Caco-2 (cell line): ENCODE results near the gene AOC3. TPM values are rescaled to one million over a fixed set of nuclear protein-coding genes. Genes with fewer than 3 reads are reported as not detected.

Source experiments
- BruUV-seq: library from RNA; stranded (reverse); fragments of 400-500 nt; replicated peaks from 2 replicates; lab custom pipeline; 2021; lab: Mats Ljungman, UMichigan
- CTCF ChIA-PET: fragments of 300-600 bp; sonication (Branson Sonifier 250); formaldehyde crosslinking; loops from one replicate; lab custom pipeline; 2022; ENCODE audit warnings: antibody characterized with exemption; lab: Charles Lee
- POLR2A ChIA-PET: fragments of 300-600 bp; sonication (Branson Sonifier 250); formaldehyde crosslinking; loops from one replicate; lab custom pipeline; 2022; ENCODE audit warnings: antibody characterized with exemption; lab: Charles Lee
- DNase-seq, 2 experiments: peaks; one replicate each; pipeline versions ENCODE4 v3.0.0 to v3.0.0-alpha.2; 2020 to 2022
- H3K27me3 ChIP-seq: replicated peaks from 2 replicates; pipeline ENCODE4 v1.6.0; 2011; ENCODE audit warnings: low read length; ENCODE audit not compliant: control insufficient read depth, insufficient read depth
- H3K36me3 ChIP-seq: 2 replicates; pipeline ENCODE4 v1.5.1; 2011; ENCODE audit warnings: low read length; ENCODE audit not compliant: control insufficient read depth, insufficient read depth
- H3K4me1 ChIP-seq: fragments of 250-450 bp; sonication (Bioruptor Pico); 2 replicates; pipeline ENCODE4 v1.5.1; 2020; ENCODE audit warnings: mild to moderate bottlenecking
- H3K4me3 ChIP-seq: 2 replicates; pipeline ENCODE4 v1.5.1; 2011; ENCODE audit warnings: low read depth, mild to moderate bottlenecking, control low read depth, low read length
- H3K9me3 ChIP-seq: fragments of 250-450 bp; sonication (Bioruptor Pico); 2 replicates; pipeline ENCODE4 v1.5.1; 2020; ENCODE audit warnings: mild to moderate bottlenecking, moderate library complexity
- H3K27ac Mint-ChIP-seq: one replicate; pipeline ENCODE4 v1.8.0; 2022; ENCODE audit warnings: mixed read lengths; ENCODE audit not compliant: unreplicated experiment
- H3K27me3 Mint-ChIP-seq: one replicate; pipeline ENCODE4 v1.8.0; 2022; ENCODE audit warnings: mixed read lengths; ENCODE audit not compliant: insufficient read depth, unreplicated experiment
- H3K36me3 Mint-ChIP-seq: one replicate; pipeline ENCODE4 v1.8.0; 2022; ENCODE audit warnings: mild to moderate bottlenecking, mixed read lengths; ENCODE audit not compliant: insufficient read depth, unreplicated experiment
- H3K4me1 Mint-ChIP-seq: one replicate; pipeline ENCODE4 v1.8.0; 2022; ENCODE audit warnings: low read depth, mixed read lengths; ENCODE audit not compliant: unreplicated experiment
- H3K4me3 Mint-ChIP-seq: one replicate; pipeline ENCODE4 v1.8.0; 2022; ENCODE audit warnings: mild to moderate bottlenecking, moderate library complexity, mixed read lengths; ENCODE audit not compliant: unreplicated experiment
- H3K9me3 Mint-ChIP-seq: one replicate; pipeline ENCODE4 v1.8.0; 2022; ENCODE audit warnings: mixed read lengths; ENCODE audit not compliant: unreplicated experiment
- CTCF ChIP-seq, 2 experiments: fragments of 200-600 bp in 1 of 2; IDR thresholded peaks; 1 replicate in 1 of 2; 2 replicates in 1 of 2; pipeline versions ENCODE4 v1.5.1 to v1.8.0; 2011 to 2022; ENCODE audit warnings: antibody characterized with exemption in 1 of 2, control low read depth in 1 of 2, inconsistent platforms in 1 of 2, low read depth in 1 of 2, low read length in 1 of 2, mild to moderate bottlenecking in 1 of 2, moderate library complexity in 1 of 2; ENCODE audit not compliant: insufficient read depth in 1 of 2, severe bottlenecking in 1 of 2, unreplicated experiment in 1 of 2
- intact Hi-C: fragments of 100-400 bp; cut with micrococcal nuclease; formaldehyde crosslinking; loops from one replicate; pipeline ENCODE4 v1.10.0; 2022; ENCODE audit not compliant: unreplicated experiment
- total RNA-seq: library from RNA; stranded (reverse); gene quantifications from 2 replicates; pipeline ENCODE4 v1.2.3, GENCODE V29; 2022

AOC3 gene
- total RNA-seq, 1 experiment from 2014 or later: 0.93 TPM

- TF ChIP-seq CTCF (IDR thresholded peaks at IDR 0.05; ENCODE audit: insufficient read depth in 1 of 2, low read depth in 1 of 2, low read length in 1 of 2, severe bottlenecking in 1 of 2, unreplicated experiment in 1 of 2): no peak
- Histone ChIP-seq H3K9me3 (no peaks in the 10 kb centered on the region), H3K36me3 (no peaks in the 10 kb centered on the region), H3K27me3 (no peaks in the 10 kb centered on the region), H3K4me1 (peaks cover 12% of the 10 kb centered on the region; the same call in 1 of the 2 replicates), H3K4me3 (no peak overlapping the region)
- Mint-ChIP-seq H3K36me3 (no peaks in the 10 kb centered on the region), H3K4me1 (peaks cover 14% of the 10 kb centered on the region), H3K9me3 (no peaks in the 10 kb centered on the region), H3K4me3 (no peak overlapping the region), H3K27me3 (no peaks in the 10 kb centered on the region), H3K27ac (no peak overlapping the region)
- intact Hi-C loops: no loop called here
- BruUV-seq: no TSS peak
- ChIA-PET CTCF (no interaction called here), POLR2A (no interaction called here)
- no peak for DNase-seq
These were observed 42.4 kb downstream of the AOC3 start for GRCh38 chr17:42893359-42893758.

- H3K9me3 ChIP-seq: no peaks in the 10 kb centered on the region
- POLR2A ChIA-PET: interaction anchor here (0.5 to 0.6 kb wide), 2 partner anchors 59 to 218 kb away, joined by 3 to 4 read pairs; no protein-coding TSS in a partner anchor
- no peak overlapping the region for H3K27ac Mint-ChIP-seq
- no peaks in the 10 kb centered on the region for H3K27me3 ChIP-seq
- H3K4me3 Mint-ChIP-seq: no peak overlapping the region
- intact Hi-C loops: no loop called here
- TF ChIP-seq CTCF (IDR thresholded peaks at IDR 0.05; ENCODE audit: insufficient read depth in 1 of 2, low read depth in 1 of 2, low read length in 1 of 2, severe bottlenecking in 1 of 2, unreplicated experiment in 1 of 2): no peak
- no peaks in the 10 kb centered on the region for H3K27me3 Mint-ChIP-seq
- CTCF ChIA-PET: interaction anchor here (0.5 to 0.9 kb wide), 2 partner anchors 11 to 46 kb away, joined by 3 read pairs; no protein-coding TSS in a partner anchor
- peak in 1 of 2 experiments; percentile 49 for DNase-seq
- BruUV-seq: no TSS peak
- no peaks in the 10 kb centered on the region for H3K36me3 ChIP-seq
- H3K9me3 Mint-ChIP-seq: no peaks in the 10 kb centered on the region
- H3K4me3 ChIP-seq: no peak overlapping the region
- peaks cover 14% of the 10 kb centered on the region for H3K4me1 Mint-ChIP-seq
- no peaks in the 10 kb centered on the region for H3K36me3 Mint-ChIP-seq
- peaks cover 12% of the 10 kb centered on the region; the same call in 1 of the 2 replicates for H3K4me1 ChIP-seq
These were observed 43.5 kb downstream of the AOC3 start for GRCh38 chr17:42894283-42895184.

- H3K36me3 Mint-ChIP-seq: no peaks in the 10 kb centered on the region
- TF ChIP-seq CTCF (IDR thresholded peaks at IDR 0.05; ENCODE audit: insufficient read depth in 1 of 2, low read depth in 1 of 2, low read length in 1 of 2, severe bottlenecking in 1 of 2, unreplicated experiment in 1 of 2): no peak
- Histone ChIP-seq H3K27me3 (no peaks in the 10 kb centered on the region), H3K9me3 (no peaks in the 10 kb centered on the region), H3K36me3 (no peaks in the 10 kb centered on the region), H3K4me1 (peaks cover 12% of the 10 kb centered on the region; the same call in 1 of the 2 replicates), H3K4me3 (no peak overlapping the region)
- CTCF ChIA-PET: interaction anchor here (0.5 kb wide), 1 partner anchor 47 kb away, joined by 3 read pairs; no protein-coding TSS in a partner anchor
- H3K27ac Mint-ChIP-seq: no peak overlapping the region
- POLR2A ChIA-PET: interaction anchor here (0.6 kb wide), 1 partner anchor 217 kb away, joined by 4 read pairs; no protein-coding TSS in a partner anchor
- H3K9me3 Mint-ChIP-seq: no peaks in the 10 kb centered on the region
- intact Hi-C loops: no loop called here
- no peak for DNase-seq
- peaks cover 14% of the 10 kb centered on the region for H3K4me1 Mint-ChIP-seq
- H3K27me3 Mint-ChIP-seq: no peaks in the 10 kb centered on the region
- no peak overlapping the region for H3K4me3 Mint-ChIP-seq
- BruUV-seq: no TSS peak
These were observed 44.2 kb downstream of the AOC3 start for GRCh38 chr17:42895185-42895555.
